SJSA1 (cell line): ENCODE results near the gene CTSK. TPM values are rescaled to one million over a fixed set of nuclear protein-coding genes. Genes with fewer than 3 reads are reported as not detected.
"Not testable (repeated sequence)": the region's sequence is repeated elsewhere in the genome, so short reads cannot be mapped to it uniquely, and the experiment has no call there.

Experiments
- DNase-seq, 2 experiments: peaks; one replicate each; pipeline ENCODE4 v3.0.0-alpha.2; 2015 to 2020; ENCODE audit warnings: low spot score in 2 of 2, low read depth in 1 of 2
- H3K27ac ChIP-seq: fragments of 250-450 bp; sonication (Bioruptor Pico); 2 replicates; pipeline ENCODE4 v1.5.1; 2020; ENCODE audit warnings: mild to moderate bottlenecking, moderate library complexity
- H3K27me3 ChIP-seq: fragments of 250-450 bp; sonication (Bioruptor Pico); replicated peaks from 2 replicates; pipeline ENCODE4 v1.5.1; 2020; ENCODE audit warnings: mild to moderate bottlenecking, moderate library complexity
- H3K36me3 ChIP-seq: fragments of 250-450 bp; sonication (Bioruptor Pico); 2 replicates; pipeline ENCODE4 v1.5.1; 2020; ENCODE audit warnings: mild to moderate bottlenecking
- H3K4me1 ChIP-seq: fragments of 250-450 bp; sonication (Bioruptor Pico); replicated peaks from 2 replicates; pipeline ENCODE4 v1.6.1; 2021; ENCODE audit warnings: mild to moderate bottlenecking
- H3K4me3 ChIP-seq: fragments of 250-450 bp; sonication (Bioruptor Pico); 2 replicates; pipeline ENCODE4 v1.5.1; 2020; ENCODE audit warnings: mild to moderate bottlenecking
- H3K9me3 ChIP-seq: fragments of 250-450 bp; sonication (Bioruptor Pico); replicated peaks from 2 replicates; pipeline ENCODE4 v1.5.1; 2020; ENCODE audit warnings: mild to moderate bottlenecking
- total RNA-seq: library from RNA; depleted of rRNA; stranded (reverse); fragments of >200 nt; shearing (Covaris generic); gene quantifications from 2 replicates; pipeline ENCODE4 v1.2.3, GENCODE V29; 2014; rRNA removed

CTSK gene
- total RNA-seq: 44.6 and 46.2 TPM in 2 replicates

DNA sequence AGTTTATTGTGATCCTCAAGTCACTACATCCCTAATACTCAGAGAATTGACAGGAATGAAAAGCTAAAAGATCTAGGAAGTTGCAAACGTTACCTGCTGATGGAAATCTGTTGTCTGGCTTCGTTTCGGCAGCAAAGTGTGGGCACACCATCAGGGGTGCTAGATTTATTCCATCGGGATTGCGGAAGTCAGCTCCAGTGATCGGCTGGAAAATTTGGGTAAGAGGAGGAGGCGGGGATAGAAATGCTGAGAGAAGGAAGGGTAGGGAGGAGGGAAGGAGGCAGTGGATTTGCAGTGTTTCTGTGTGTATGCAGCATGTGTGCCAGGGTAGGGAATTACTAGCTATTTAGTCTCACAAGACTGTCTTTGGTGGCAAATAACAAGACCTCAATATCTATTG, at the start of gene CTSK:
Gene CTSK (minus strand): TSS at position 140 of the 400 bp plus-strand sequence. CDS start 1,455 bp downstream, outside the sequence.
- no peaks in the 10 kb centered on the region for H3K27me3 ChIP-seq
- peaks cover 32% of the 10 kb centered on the region for H3K36me3 ChIP-seq
- H3K4me1 ChIP-seq: peaks cover 33% of the 10 kb centered on the region
- H3K27ac ChIP-seq: no peak within 1 kb of the TSS
- peak within 1 kb of the TSS; percentile 24 for H3K4me3 ChIP-seq
- no peaks in the 10 kb centered on the region for H3K9me3 ChIP-seq
- DNase-seq: peak in 1 of 2 experiments; percentile 22

DNA sequence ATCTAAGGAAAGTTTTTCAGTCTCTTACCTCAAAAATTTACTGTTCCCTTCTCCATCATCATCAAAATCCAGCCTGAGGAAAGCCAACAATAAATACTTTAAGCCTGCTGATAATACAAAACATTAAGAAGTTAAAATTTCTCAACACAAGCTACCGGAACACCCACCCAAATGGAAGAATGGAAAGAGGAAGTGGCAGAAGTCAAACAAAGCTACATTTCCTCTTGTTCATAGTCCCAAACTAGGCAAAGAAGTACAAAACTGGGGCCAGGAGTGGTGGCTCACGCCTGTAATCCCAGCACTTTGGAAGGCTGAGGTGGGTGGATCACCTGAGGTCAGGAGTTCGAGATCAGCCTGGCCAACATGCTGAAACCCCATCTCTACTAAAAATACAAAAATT, 44.7 kb upstream of the CTSK start:
- not testable (repeated sequence) for H3K27ac ChIP-seq, H3K4me3 ChIP-seq, DNase-seq, H3K4me1 ChIP-seq, H3K27me3 ChIP-seq, H3K9me3 ChIP-seq
- H3K36me3 ChIP-seq: peaks cover 37% of the 10 kb centered on the region

DNA sequence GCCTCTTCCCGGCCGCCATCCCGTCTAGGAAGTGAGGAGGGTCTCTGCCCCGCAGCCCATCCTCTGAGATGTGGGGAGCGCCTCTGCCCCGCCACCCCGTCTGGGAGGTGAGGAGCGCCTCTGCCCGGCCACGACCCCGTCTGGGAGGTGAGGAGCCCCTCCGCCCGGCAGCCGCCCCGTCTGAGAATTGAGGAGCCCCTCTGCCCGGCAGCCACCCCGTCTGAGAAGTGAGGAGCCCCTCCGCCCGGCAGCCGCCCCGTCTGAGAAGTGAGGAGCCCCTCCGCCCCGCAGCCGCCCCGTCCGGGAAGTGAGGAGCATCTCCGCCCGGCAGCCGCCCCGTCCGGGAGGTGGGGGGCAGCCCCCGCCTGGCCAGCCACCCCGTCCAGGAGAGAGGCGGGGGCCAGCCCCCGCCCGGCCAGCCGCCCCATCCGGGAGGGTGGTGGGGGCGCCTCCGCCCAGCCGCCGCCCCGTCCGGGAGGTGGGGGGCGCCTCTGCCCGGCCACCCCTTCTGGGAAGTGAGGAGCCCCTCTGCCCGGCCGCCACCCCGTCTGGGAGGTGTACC, 42.8 kb upstream of the CTSK start:
- not testable (repeated sequence) for H3K27ac ChIP-seq, H3K27me3 ChIP-seq, DNase-seq, H3K9me3 ChIP-seq, H3K4me1 ChIP-seq, H3K4me3 ChIP-seq
- peaks cover 48% of the 10 kb centered on the region for H3K36me3 ChIP-seq

DNA sequence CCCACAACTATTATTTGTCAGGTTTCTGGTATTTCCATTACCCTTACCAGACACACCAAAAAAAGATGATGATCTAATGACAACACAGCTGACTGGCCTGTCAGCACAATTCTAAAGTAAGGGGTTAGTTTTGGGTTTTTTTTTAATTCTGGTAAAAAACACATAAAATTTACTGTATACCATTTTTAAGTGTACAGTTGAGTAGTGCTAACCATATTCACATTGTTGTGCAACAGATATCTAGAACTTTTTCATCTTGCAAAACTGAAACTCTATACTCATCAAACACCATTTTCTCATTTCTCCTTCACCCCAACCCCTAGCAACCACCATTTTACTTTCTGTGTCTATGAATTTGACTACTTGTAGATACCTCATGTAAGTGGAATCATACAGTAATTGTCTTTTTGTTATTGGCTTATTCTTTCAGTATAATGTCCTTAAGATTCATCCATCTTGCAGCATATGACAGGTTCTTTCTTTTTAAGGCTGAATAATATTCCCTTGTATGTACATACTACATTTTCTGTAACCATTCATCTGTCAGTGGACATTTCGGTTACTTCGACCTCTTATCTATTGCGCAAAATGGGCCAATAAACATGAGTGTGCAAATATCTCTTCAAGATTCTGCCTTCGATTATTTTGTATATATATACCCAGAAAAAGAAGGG, 38.5 kb upstream of the CTSK start:
- H3K27me3 ChIP-seq: no peaks in the 10 kb centered on the region
- H3K4me3 ChIP-seq: no peak overlapping the region
- no peak for DNase-seq
- H3K4me1 ChIP-seq: no peaks in the 10 kb centered on the region
- no peak overlapping the region for H3K27ac ChIP-seq
- H3K9me3 ChIP-seq: no peaks in the 10 kb centered on the region
- peaks cover 20% of the 10 kb centered on the region for H3K36me3 ChIP-seq

DNA sequence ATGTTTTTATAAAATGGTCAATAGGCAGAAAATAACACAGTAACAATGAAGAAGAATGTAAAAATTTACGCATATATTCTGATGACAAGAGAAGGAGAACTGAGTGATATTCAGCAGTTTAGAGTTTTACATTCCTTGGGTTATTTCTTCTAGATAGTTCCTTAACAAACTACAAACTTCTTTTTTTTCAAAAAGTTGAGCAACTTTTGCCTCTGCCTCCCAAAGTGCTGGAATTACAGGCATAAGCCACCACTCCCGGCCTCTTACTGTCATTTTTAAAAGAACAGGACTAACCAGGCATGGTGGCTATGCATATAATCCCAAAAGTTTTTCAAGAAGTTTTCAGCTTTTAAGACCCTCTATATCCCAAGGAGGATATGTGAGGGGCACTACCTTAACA, 35.4 kb upstream of the CTSK start:
- Histone ChIP-seq H3K4me1 (no peaks in the 10 kb centered on the region), H3K36me3 (peaks cover 37% of the 10 kb centered on the region), H3K27ac (no peak overlapping the region), H3K27me3 (no peaks in the 10 kb centered on the region), H3K9me3 (no peaks in the 10 kb centered on the region), H3K4me3 (no peak overlapping the region)
- DNase-seq: no peak

DNA sequence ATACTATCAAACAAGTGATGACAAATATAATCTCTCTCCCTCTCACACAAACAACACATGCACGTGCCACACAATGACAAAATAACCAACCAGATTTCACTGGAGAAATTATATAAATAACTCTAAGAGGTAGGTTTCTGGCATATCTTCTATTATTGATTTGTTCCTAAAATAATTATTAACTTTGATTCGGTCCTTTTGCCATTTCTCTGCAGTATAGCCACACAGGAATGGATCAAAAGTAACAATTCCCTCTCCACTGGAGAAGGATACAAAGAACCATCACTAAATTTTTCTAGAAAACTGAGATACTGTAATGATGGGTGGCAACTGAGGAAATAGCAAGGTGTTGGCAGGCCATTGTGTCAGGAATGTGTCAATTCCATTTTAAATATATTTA, 34.9 kb upstream of the CTSK start:
- DNase-seq: no peak
- H3K36me3 ChIP-seq: peaks cover 39% of the 10 kb centered on the region
- no peak overlapping the region for H3K4me3 ChIP-seq
- H3K4me1 ChIP-seq: no peaks in the 10 kb centered on the region
- no peaks in the 10 kb centered on the region for H3K9me3 ChIP-seq
- H3K27ac ChIP-seq: no peak overlapping the region
- H3K27me3 ChIP-seq: no peaks in the 10 kb centered on the region

DNA sequence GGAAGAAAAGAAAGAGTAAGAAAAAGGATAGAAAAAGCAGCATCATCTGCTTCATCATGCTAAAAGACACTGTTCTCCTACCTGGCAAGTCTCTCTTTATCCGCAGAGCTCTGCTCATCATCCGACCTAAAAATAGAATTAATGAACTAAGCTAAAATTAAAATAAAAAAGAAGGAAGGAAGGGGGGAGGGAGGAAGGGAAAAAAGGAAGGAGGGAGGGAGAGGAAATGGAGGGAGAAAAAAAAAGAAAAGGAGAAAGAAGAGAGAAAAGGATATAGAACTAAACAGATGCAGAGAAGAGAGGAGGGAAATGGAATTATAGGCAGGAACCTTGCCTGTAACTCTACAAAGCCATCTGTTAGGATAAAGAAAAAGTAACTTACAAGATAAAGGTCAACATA, 34.3 kb upstream of the CTSK start:
- Histone ChIP-seq H3K9me3 (no peaks in the 10 kb centered on the region), H3K4me1 (no peaks in the 10 kb centered on the region), H3K36me3 (peaks cover 35% of the 10 kb centered on the region), H3K27ac (no peak overlapping the region), H3K4me3 (no peak overlapping the region), H3K27me3 (no peaks in the 10 kb centered on the region)
- no peak for DNase-seq

DNA sequence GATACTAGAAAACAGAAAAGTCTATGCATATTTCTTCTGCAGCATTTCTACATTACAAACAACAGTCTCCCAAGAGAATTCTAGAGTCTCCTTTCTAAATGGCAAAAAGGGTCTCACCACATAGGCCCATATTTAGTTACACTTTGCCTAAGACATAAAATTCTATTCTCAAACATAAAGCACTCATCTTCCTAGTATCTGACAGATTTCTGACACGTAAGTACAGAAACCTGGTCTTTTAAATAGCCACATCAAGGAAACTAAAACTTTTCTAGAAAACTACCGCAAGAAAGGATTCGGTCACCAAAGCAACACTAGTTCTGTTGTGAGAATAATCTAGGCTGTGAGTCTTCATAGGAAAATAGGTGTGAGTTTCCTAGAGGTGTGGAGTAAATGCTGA, 33.6 kb upstream of the CTSK start:
- DNase-seq: no peak
- no peaks in the 10 kb centered on the region for H3K9me3 ChIP-seq
- H3K4me1 ChIP-seq: no peaks in the 10 kb centered on the region

DNA sequence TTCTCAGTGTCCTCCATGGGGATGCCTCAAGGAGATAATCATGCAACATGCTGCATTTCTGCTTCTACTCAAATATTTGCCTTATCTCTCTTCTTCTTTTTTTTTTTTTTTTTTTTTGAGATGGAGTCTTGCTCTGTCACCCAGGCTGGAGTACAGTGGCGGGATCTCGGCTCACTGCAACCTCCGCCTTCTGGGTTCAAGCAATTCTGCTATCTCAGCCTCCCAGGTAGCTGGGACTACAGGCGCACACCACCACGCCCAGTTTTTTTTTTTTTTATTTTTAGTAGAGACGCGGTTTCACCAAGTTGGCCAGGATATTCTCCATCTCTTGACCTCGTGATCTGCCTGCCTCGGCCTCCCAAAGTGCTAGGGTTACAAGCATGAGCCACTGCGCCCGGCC, 32.8 kb upstream of the CTSK start:
- H3K27me3 ChIP-seq, H3K27ac ChIP-seq, H3K4me1 ChIP-seq, H3K4me3 ChIP-seq, H3K9me3 ChIP-seq, DNase-seq: not testable (repeated sequence)
- H3K36me3 ChIP-seq: peaks cover 37% of the 10 kb centered on the region

More for the DNA sequence above, 33.6 kb upstream of the CTSK start:
- Histone ChIP-seq H3K36me3 (peaks cover 33% of the 10 kb centered on the region), H3K27me3 (no peaks in the 10 kb centered on the region), H3K4me3 (no peak overlapping the region), H3K27ac (no peak overlapping the region)

DNA sequence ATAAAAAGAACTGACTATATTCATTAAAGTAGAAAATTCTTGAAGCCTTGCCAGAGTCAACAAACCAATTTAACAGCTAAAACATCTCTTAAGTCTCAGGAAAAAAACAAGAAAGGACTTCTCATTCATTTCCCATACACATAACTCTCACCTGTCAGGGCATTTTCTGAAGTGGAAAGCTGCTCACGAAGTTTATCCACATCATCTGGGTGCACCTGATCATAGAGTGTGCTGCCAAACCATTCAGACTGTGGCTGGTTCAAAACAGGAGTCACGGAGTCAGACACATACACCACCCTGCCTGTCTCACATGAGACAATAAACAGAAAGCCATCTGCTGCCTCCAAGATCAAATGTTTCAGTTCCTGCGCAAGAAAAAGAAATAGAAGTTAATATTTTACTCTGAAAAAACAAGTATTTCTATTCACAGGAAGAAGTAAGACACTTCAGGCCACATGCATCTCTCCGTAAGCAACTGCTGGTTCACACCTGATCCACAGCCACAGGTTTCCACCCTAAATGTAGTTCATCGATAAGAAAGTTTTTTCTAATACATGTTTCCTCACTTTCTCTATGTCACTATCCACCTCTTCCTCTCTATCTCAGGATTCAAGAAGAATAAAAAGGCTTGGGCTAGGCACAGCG, 28.2 kb upstream of the CTSK start:
- H3K27ac ChIP-seq: no peak overlapping the region
- H3K9me3 ChIP-seq: no peaks in the 10 kb centered on the region
- no peak for DNase-seq
- no peaks in the 10 kb centered on the region for H3K4me1 ChIP-seq
- no peaks in the 10 kb centered on the region for H3K27me3 ChIP-seq
- no peak overlapping the region for H3K4me3 ChIP-seq
- H3K36me3 ChIP-seq: peaks cover 67% of the 10 kb centered on the region

DNA sequence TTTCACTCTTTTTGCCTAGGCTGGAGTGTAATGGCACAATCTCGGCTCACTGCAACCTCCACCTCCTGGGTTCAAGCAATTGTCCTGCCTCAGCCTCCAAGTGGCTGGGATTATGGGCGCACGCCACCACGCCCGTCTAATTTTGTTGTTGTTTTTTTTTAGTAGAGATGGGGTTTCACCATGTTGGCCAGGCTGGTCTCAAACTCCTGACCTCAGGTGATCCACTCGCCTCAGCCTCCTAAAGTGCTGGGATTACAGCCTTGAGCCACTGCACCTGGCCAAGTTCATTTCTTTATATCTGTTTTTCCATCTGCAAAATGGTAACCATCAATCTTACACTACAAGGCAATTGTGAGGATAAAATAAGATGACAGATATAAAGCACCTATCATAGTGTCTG, 25.9 kb upstream of the CTSK start:
- peaks cover 64% of the 10 kb centered on the region for H3K36me3 ChIP-seq
- H3K9me3 ChIP-seq, H3K27ac ChIP-seq, H3K4me3 ChIP-seq, H3K27me3 ChIP-seq, H3K4me1 ChIP-seq, DNase-seq: not testable (repeated sequence)

DNA sequence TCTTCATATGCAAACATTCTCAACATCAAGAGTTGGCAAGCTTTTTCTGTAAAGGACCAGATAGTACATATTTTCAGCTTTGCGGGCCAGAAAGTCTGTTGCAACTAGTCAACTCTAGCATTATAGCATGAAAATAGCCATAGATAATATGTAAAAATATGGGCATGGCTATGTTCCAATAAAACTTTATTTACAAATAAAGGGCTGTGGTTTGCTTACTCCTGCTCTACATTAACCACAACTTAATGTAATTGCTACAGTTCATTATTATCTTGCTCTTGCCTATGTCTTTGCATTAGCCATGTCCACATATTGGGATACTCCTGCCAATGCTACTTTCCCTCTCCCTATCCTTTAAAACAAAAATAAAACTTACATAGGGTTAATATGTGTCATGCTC, 24.5 kb upstream of the CTSK start:
- H3K36me3 ChIP-seq: peaks cover 68% of the 10 kb centered on the region

DNA sequence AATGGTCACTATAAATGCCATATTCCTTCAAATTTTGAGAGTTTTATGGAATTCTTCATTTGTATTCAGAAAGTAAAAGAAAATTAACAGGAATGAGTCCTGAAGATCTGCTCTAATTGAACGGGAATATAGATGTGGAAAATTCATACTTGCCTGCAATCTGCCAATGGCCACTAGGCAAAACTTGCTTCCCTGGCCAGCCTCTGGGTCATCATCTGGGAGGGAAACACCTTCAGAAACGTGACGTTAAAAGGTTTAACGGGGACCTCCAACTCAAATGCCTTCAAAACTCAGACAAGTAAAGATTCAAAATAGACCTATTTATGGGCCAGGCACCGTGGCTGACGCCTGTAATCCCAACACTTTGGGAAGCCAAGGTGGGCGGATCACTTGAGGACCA, 21.7 kb upstream of the CTSK start:
- H3K9me3 ChIP-seq: no peaks in the 10 kb centered on the region
- no peaks in the 10 kb centered on the region for H3K27me3 ChIP-seq
- no peaks in the 10 kb centered on the region for H3K4me1 ChIP-seq
- H3K4me3 ChIP-seq: no peak overlapping the region
- no peak overlapping the region for H3K27ac ChIP-seq
- DNase-seq: no peak
- peaks cover 57% of the 10 kb centered on the region for H3K36me3 ChIP-seq

More for the DNA sequence above, 24.5 kb upstream of the CTSK start:
- H3K4me3 ChIP-seq: no peak overlapping the region
- no peaks in the 10 kb centered on the region for H3K4me1 ChIP-seq
- no peaks in the 10 kb centered on the region for H3K27me3 ChIP-seq
- H3K27ac ChIP-seq: no peak overlapping the region
- DNase-seq: no peak
- no peaks in the 10 kb centered on the region for H3K9me3 ChIP-seq

DNA sequence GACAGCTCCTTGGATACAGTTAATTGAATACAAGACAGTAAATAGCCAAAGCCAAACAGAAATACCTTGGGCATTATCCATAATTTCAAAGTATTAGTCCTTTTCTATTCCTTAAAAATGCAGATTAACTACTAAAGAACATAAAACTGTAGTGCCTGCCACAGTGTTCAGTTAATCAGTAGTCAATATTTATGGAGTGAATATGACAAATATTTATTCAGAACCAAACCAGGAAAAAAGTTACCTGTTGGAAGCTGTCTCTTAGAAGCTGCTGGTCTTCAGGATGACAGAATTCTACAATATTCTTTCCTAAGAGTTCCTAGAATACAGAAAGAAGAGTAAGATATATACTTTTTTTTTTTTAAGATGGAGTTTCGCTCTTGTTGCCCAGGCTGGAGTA, 18.2 kb upstream of the CTSK start:
- H3K27me3 ChIP-seq: no peaks in the 10 kb centered on the region
- H3K9me3 ChIP-seq: no peaks in the 10 kb centered on the region
- H3K27ac ChIP-seq: no peak overlapping the region
- no peak overlapping the region for H3K4me3 ChIP-seq
- H3K4me1 ChIP-seq: no peaks in the 10 kb centered on the region
- peaks cover 49% of the 10 kb centered on the region for H3K36me3 ChIP-seq
- no peak for DNase-seq
